NCI-H1436 (cell line): Measurements from ENCODE around the gene FGB.
"Not testable (repeated sequence)": the region's sequence is repeated elsewhere in the genome, so short reads cannot be mapped to it uniquely, and the experiment has no call there.

Experiments used
- DNase-seq: peaks from one replicate; lab custom pipeline; 2025; lab: John Stamatoyannopoulos, UW

Gene FGB

DNA sequence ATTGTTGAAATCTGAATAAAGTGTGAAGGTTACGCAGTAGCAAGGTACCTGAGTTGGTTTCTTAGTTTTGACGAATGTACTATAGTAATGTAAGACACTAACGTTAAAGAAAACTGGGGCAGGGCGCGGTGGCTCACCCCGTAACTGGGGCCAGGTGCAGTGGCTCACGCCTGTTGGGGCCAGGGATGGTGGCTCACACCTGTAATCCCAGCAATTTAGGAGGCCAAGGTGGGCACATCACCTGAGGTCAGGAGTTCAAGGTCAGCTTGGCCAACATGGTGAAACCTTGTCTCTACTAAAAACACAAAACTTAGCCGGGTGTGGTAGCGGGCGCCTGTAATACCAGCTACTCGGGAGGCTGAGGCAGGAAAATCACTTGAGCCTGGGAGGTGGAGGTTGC, 34.5 kb downstream of the FGB start:
- DNase-seq: not testable (repeated sequence)

DNA sequence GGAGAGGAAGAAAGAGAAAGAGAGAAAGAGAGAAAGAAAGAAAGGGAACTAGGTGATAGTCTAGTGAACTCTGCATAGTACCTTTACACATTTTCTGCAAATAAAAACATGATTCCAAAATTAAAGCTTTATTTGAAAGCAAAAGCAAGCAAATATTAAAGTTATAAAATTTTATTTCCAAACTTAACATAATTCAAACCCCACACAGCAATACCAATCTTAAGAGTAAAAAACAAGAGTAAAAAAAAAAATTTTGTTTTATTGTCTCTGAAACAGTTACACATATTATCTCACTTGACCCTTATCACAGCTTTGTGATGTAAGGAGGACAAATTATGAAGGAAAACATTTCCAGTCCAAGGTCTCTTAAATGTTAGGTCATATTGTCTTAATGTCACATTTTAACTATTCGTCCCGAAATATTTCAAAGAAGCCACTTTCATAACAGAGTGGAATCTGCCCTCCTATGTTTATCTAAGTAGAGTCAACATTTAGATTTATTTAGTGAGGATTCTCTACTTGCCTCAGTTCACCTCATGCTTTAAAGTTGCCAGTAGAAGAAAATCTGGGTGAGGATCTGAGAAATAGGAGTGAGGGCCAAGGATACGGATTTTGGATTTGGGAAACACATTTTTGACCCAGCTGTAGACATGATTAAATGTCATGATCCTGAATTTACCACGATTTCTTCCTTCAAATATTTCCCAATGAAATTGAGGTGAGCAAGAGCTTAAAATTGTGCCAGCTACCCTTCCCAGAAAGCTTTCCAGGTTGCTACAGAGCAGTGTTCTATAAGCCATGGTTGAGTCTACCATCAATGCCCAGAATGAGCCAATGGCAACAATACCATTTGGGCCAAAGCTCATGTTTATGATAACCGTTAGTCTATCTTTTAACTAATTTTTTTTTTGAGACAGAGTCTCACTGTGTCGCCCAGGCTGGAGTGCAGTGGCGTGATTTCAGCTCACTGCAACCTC, 35.3 kb downstream of the FGB start:
- no peak for DNase-seq

DNA sequence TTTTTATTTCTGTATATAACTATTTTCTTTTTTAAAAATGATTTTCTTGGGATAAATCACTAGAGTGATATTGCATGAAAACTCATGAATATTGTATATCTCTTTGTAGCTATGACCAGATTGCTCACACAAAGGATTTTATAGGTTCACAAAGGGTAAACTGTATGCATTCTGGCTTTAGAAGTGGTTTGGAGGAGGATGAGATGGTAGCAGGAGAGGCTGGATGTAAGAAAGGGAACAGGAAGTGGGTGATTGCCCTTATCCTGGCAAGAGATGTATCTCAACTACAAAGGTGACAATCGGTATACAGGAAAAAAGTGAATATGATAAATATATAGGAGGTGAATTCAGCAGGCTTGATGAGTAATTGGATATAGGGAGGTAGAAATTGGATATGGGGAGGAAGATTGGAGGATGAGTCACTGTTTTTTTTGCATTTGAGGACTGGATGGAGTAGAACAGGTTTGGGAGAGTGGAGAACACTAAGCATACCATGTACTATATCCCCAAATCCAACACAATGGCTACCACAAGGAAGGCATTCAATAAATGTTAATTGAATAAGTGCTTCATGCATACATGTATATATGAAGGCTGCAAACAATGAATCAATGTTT, 39.7 kb downstream of the FGB start:
- no peak for DNase-seq

DNA sequence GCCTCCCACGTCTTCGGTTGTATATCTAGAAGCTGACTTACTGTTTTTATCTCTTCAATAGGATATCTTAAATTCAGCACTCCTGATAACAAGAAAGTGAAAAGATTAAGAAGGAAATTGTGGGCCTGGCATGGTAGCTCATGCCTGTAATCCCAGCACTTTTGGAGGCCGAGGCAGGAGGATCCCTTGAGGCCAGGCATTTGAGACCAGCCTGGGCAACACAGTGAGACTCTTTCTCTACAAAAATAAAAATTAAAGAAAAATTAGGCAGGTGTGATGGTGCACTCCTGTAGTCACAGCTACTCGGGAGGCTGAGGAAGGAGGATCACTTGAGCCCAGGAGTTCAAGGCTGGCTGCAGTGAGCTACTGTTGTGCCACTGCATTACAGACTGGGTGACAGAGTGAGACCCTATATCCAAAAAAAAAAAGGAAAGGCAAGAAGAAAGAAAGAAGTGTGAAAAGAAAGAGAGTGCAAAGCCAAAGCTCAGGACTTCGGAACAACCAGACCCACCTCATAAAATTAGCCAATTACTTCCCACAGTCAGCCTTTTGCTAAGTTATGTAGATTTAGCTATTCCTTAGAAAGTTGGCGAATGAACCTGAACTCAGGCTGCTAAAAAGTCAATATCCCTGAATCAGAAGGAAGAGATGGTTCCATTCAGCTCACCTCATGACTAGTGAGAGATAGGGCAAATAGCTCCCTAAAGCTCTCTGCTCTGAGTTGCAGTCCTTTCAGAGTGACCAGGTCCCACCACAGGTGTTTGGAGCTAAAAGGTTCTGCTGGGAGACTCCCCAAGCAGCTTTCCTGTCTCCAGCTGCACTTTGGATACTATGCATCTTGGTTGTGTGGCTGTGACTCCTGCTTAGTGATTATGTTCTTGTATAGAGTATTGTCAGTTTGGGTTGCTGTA, 40.5 kb downstream of the FGB start:
- DNase-seq: no peak

DNA sequence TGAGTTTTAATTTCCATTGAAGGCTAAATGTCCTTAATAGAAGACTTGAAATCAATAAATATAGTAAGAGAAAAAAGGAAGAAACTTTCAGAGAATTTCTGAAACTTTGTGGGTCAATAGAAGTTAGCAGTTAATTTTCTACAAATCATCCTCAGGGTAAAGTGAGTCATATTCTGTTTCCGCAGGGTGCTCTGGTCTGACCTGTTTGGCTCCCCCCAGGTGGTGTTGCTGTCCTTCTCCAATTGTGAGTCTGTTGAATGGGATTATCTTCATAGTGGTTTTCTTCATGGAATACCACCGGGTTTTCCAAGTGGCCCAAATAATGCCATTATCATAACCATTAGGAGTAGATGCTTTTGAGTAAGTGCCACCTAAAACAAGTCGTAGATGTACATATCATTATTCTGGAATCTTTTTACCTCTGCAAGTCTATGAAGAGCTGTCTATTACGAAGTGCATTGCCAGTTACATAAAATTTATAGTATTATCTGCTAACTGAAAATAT, 41.9 kb downstream of the FGB start:
- DNase-seq: no peak

DNA sequence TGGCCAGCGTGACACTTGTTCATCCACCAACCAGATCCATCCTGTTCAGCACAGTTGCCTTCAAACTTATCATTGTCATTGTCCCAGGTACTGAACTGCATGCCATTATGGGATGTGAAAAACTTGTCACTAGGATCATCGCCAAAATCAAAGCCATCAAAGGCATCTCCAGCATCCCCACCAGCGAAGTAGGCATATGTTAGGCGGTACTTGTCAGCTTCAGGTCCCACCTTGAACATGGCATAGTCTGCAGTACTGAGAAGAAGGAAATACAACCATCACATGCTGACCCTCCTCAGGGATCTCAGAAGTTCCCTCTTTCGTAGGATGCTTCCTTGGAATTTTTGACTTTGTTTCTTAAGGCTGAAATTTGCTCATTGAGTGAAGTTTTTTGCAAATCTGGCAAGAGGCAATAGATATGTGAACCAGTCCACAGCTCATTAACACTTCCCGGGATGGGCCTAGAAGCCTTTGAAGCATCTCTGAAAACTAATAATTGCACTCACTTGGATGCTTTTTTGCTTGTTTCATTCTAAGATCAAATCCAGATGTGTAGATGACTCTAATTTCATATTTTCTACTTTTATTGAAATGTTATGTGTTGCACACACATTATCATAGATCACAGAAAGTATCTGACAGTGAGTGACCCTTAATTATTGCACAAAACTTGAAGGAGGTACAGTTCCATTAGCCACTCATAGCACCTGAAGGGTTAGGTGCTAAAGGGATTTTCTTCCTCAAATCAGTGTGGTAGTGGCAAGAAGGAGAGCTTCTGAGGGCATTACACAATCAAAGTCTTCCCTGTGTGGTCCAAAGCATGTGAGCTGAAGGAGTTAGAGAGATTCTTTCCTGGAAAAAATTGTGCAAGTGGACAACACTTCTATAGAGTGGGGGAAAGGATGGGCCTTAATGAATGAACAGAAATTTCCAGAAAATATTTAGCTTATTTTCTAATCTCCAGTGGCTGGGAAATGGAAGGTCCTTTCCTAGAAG, 44.2 kb downstream of the FGB start:
- DNase-seq: no peak

DNA sequence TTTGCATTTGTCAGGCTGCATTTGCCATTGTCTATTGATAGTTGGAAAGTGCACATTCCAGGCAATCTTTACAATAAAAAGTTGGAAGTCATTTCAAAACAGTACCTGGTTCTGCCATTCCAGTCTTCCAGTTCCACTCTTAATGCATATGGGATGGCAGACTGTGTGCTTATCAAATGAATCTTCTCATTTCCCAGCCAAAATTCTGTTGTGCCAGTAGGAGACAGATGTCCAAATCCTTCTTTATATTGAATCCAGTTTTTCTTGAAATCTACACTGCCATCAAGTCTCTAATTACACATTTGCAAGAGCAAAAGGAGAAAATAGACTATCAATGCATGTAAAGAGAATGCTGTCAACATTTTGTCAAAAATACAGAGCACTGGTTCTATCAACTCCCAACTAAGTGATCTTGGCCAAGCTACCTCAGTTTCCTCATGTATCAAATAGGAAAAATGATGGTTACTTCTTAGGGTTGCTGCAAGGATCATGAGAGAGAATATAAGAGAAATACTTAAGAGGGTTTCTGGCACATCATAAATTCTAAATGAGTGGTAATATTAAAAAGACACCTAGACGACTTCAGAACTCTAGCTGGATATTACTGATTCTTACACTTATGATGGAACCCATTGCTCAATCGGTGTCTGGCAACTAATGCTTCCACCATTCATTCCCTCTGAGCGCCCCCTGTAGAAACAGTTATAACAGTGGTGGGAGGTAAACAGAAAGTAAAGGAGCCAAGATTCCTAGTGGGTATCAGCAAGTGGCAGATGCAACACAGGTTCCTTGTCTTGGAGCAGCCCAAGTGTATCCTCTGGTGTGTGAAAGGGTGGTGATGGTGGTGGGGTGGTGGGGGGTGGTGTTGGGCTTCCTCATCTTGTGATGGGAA, 45.8 kb downstream of the FGB start:
- no peak for DNase-seq

DNA sequence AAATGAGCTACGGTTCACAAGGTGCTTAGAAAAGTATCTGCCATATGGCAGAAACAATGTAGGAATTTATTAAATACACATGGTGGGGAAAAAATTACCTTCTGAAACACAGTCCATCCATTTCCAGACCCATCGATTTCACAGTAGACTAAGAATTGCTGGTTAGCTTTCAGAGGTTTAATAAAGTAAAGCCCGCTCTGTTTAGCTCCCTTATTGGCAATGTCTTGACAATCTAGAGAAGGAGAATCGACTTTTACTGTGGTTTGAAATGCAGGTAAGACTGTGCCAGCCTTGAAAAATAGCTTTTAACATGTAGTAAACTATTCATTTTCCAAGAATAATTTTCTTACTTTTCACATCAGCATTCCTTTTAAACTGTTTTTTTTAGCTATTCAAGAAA, 46.7 kb downstream of the FGB start:
- DNase-seq: no peak

DNA sequence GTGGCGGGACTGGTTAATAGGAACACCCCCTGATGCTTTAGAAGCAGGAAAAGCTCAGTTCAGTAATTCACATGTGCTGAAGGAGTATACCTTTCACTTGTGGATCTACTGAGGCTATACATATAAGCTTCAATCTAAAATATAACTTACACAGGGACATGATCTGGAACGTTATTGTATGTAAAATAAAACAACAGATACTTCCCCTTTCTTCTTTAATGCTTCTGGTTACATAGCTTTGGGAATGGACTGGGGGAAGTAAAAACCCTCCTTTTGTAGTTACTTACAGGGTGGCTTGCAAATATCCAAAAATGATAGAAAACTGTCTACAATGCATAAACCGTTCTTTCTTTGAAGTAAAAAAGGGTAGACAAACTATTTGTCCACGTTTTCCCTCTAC, 47.8 kb downstream of the FGB start:
- no peak for DNase-seq

DNA sequence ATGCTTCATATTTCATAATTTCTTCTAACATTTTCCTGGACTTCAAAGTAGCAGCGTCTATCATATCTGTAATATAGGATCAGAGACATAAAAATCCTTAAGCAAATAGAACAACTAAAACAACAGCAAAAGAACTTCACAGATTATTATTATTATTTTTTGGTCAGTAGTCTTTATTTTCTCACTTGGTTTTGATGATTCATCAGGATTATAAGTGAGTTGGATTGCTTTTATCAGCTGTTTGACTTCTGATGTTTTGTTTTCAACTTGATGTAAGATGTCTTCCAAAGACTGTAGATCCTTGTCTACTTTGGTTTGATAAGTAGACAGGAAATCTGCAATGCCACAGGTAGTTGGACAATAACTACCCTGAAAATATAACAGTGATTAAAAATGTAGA, 49.0 kb downstream of the FGB start:
- no peak for DNase-seq

DNA sequence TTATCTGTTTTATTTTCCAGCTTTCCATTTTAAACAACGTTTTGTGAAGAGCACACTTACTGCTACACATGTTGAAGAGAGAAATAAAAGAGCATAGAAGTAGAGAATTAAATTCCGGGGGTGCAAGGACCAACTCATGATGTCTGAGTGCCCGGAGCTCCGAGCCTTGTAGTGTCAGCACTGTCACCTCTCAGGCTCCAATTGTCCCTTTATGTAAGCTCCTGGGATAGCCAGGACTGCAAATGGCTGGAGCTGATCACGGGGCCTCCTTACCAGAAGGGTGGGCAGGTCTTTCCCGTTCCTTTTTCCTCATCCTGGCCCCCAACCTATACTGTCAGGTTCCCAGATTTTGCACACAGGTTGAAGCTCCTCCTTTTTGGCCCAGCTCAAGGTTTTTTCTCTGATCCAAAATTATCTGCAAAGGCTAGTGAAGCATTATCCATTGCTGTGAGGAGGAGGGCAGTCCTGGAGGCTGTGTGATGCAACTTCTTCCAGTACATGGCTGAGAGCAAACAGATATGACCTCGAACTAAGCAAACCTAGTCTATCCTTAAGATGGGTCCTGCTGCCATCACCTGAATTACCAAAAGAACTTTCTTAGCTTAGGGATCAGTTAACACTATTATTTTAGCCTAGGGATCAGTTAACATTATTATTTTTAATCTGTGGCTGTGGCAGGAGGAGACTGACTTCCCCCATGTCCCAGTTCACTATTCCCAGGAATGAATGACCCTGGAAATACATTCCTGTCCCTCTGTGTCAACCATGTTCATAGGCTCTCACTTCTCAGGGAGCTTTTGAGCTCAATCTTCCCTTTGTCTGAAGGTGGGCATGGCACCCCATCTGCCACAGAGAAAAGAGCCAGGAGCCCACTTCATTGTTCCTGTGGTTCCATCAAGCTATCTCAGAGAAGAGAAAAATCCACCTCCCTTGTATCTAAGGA, 49.9 kb downstream of the FGB start, which contains the start of gene FGG:
TSS of gene FGG (minus strand) at position 185 of the 943 bp plus-strand sequence. CDS start at position 138, 47 bp downstream.
- no peak for DNase-seq

DNA sequence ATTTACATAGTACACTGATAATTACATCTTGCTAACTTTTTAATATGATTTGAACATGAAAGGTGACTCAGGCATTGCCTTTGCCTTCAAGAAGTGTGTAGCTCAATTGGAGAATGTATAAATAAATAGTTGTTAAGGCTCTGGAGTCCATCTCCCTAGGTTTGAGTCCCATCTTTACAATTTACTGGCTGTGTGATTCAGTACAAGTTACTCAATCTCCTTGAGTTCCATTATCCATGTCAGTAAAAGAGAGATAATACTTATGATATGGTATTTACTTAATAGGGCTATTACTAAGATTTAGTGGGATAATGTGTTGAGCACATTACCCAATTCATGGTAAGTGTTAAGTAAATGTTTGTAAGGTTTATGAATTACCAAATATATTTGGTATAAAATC, 51.5 kb downstream of the FGB start:
- DNase-seq: no peak

DNA sequence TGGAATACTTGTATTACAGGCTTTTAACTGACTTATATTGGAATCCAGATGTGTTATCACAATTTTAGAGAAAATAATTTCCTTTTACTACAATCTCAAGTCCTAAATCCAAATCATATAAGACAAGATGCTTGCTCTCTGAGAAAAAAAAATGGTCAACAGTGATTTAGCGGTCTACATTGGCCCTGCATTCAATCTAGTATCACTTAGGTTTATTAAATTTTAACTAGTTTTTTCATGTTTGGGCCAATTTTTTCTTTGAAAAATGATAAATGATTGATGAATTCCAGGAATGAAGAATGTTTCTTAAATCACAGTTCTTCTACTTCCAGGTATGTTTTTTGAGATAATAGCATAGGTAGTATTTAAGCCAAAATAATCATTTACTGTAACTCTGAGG, 52.4 kb downstream of the FGB start:
- DNase-seq: no peak

DNA sequence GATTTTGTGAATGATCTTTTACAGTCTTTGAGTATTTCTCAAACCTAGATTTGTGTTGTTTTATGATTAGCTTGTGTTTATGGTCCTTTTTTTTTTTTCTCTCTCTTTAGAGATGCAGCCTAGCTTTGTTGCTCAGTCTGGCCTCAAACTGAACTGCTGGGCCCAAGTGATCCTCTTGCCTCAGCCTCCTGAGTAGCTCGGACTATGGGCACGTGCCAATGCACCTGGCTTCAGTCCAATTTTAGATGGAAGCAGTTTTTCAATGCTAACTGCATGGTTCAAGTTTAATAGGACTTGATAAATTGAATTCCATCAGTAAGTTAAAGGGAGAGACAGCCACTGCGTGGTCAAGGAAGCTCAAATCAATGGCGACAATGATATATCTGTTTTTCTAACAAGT, 53.5 kb downstream of the FGB start:
- no peak for DNase-seq

DNA sequence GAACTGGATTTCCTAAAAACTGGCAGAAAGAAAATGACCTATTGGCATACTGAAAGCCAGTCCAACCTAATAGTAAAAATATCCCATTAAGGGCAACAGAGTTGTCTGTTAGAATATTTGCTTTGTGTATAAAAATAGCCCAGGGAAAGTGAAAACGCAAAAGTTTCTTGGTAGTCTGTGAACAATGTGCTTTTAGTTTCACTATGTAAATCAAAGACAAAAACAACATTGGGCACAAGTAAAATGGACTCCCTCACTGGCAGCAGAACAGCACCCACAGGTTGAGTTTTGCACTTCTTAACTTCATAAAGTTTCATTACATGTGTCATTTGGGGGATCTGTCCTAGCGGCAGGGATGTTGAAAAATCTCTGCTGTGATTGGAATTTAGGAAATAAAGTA, 53.9 kb downstream of the FGB start:
- DNase-seq: no peak

DNA sequence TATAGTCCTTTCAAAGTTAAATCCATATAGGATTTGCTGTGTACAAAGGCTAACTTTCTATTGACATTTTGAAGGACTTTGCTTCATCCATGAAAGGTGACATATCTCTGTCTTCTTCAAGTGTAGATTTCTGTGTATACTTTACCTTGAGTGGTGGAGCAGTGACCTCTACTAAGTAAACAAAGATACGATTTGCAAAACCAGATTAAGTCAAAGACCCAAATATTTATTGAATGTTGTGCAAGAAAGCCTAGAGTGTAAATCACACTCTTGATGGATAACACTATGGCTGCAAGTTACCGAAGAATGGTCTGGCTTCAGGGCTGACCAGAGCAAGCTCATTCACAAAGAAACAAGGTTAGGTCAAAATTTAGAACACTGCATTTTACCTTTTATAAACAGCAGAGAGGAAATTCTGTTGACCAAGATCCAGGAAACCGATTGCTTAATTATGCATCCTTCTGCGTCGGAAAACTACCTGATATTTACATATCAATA, 55.1 kb downstream of the FGB start:
- no peak for DNase-seq

DNA sequence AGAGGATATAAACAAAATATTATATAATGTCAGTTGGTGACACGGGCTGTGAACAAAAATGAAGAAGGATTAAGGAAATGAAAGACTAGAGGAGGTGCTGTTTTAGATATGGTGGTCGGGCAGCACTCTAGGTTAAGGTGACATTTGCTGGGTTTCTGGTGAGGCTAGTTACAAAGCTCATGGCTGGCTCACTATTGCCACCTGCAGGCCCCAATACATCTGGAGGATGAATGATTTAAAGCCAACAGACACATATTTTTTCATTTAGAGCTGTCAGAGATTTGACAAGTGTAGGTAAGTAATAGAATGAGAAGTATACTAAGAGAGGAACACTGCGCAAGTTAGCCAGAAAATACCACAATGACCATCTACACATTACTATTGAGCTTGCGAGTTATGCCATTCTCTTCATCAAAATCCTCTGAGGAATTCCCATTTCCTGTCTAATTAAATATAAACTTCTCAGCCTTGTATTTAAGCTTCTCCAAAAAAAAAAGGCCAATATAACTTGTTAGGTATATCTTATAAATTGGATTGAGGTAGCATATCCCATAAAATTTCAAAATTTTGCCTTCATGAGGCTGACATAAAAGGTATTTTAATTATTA, 56.0 kb downstream of the FGB start:
- peak; percentile 7 for DNase-seq

DNA sequence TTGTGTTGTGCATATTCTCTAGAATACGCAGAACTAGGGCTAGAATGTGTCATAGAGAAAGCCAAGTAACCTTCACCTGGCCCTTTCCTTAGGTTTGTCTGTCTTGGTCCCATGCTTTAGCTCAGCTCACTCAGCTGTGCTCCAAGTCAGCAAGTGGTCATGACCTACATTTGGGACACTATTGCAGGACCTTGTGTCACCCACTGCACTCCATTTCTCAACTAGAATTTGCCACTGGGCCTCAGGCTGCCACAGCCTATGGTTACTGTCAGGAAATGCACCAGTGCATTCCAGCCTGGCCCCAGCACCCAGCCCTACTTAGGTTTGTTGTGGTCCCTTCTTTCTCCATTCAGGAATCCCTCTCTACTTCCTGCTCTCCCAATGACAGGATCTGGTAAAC, 57.3 kb downstream of the FGB start:
- no peak for DNase-seq
